GM12874 (cell line): ENCODE results near the gene PIGC.

Experiments
- CTCF ChIP-seq: IDR thresholded peaks from 2 replicates; pipeline ENCODE4 v1.5.1; 2011; ENCODE audit warnings: low read depth, mild to moderate bottlenecking, control low read depth, low read length, moderate library complexity; ENCODE audit not compliant: insufficient read depth

The PIGC gene

DNA sequence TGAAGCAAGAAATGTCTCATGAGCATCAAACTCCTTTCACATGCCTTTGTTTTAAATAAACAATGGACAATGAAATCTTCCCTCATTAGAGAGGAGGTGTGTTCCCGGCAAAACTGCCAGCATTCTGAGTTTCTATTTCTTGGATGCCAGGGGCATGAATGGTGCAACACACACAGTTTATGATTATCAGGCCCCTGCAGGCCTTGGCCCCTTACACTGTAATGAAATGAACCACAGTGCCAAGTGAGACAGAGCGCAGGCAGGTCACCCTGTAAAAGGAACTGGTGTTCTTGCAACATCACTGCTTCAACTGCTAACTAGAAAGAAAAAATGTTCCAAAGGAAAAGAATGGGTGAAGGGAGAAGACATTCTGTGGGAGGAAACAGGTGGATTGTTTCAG is 3.8 kb upstream of the PIGC start:
- TF ChIP-seq CTCF = no peak

- no peak for TF ChIP-seq CTCF
Observed at GRCh38 chr1:172446547-172446946, 2.7 kb upstream of the PIGC start.

- no peak for TF ChIP-seq CTCF
Observed at GRCh38 chr1:172442843-172443565, 865 bp downstream of the PIGC start.

GRCh38 chr1:172442404-172442803 is 1.5 kb downstream of the PIGC start:
- no peak for TF ChIP-seq CTCF

DNA sequence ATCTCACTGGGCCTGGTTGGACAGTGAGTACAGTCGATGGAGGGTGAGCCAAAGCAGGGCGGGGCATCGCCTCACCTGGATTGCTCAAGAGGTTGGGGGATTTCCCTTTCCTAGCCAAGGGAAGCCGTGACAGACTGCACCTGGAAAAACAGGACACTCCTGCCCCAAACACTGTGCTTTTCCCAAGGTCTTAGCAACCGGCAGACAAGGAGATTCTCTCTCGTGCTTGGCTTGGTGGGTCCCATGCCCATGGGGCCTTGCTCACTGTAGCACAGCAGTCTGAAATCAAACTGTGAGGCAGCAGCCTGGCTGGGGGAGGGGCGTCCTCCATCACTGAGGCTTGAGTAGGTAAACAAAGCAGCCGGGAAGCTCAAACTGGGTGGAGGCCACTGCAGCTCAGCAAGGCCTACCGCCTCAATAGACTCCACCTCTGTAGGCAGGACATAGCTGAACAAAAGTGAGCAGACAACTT is 12.1 kb downstream of the PIGC start:
- no peak for TF ChIP-seq CTCF

- no peak for TF ChIP-seq CTCF
Observed at GRCh38 chr1:172431204-172431603, 12.7 kb downstream of the PIGC start.

DNA sequence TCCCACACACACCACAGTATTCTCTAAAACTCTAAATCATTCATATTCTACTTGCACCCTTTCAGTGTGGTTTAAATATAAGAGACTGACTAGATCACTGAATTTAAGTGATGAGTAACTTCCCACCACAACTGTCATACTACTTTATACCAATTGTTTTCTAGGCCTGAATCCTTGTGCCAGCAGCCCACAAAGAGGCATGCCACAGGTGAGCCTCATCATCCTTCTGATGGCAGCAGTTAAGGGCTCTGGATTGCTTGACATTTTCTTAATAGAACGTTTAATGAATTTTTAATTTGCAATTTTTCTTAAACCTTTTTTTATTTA is 13.8 kb downstream of the PIGC start:
- no peak for TF ChIP-seq CTCF
